Measurements from ENCODE around the gene MSRB1.
A peak's percentile ranks its signal among the peaks of the same experiment; 100 is the strongest.

MSRB1 gene

GRCh38 chr16:1982991-1983543, 40.1 kb upstream of the MSRB1 start:
- H3K27ac Mint-ChIP-seq: no peak overlapping the region
- H3K36me3 Mint-ChIP-seq (ENCODE audit: low read depth): peaks cover 33% of the 10 kb centered on the region

GRCh38 chr16:1982013-1982433, 39.0 kb upstream of the MSRB1 start:
- Mint-ChIP-seq H3K27ac (no peak overlapping the region), H3K4me1 (ENCODE audit: low read depth) (peaks cover 20% of the 10 kb centered on the region), H3K4me3 (no peak overlapping the region)

More at GRCh38 chr16:1982991-1983543, 40.1 kb upstream of the MSRB1 start:
- H3K9me3 Mint-ChIP-seq: no peaks in the 10 kb centered on the region
- peaks cover 43% of the 10 kb centered on the region for H3K27me3 Mint-ChIP-seq
- peak overlapping the region; percentile 70 for H3K4me3 Mint-ChIP-seq
- H3K4me1 Mint-ChIP-seq (ENCODE audit: low read depth): peaks cover 20% of the 10 kb centered on the region
- no peak for DNase-seq

GRCh38 chr16:1981398-1981836, 38.4 kb upstream of the MSRB1 start, which contains the start of gene NOXO1:
NOXO1 (minus strand) TSS chr16:1981469; CDS start chr16:1981179, 290 bp downstream.
- no peak within 1 kb of the TSS for H3K4me3 Mint-ChIP-seq
- peak within 1 kb of the TSS; percentile 66 for H3K27ac Mint-ChIP-seq
- no peaks in the 10 kb centered on the region for H3K9me3 Mint-ChIP-seq
- H3K4me1 Mint-ChIP-seq (ENCODE audit: low read depth): peaks cover 20% of the 10 kb centered on the region
- H3K27me3 Mint-ChIP-seq: peaks cover 39% of the 10 kb centered on the region
- peaks cover 43% of the 10 kb centered on the region for H3K36me3 Mint-ChIP-seq (ENCODE audit: low read depth)
- no peak for DNase-seq

More at GRCh38 chr16:1982013-1982433, 39.0 kb upstream of the MSRB1 start:
- Mint-ChIP-seq H3K36me3 (ENCODE audit: low read depth) (peaks cover 43% of the 10 kb centered on the region), H3K27me3 (peaks cover 39% of the 10 kb centered on the region), H3K9me3 (no peaks in the 10 kb centered on the region)
- DNase-seq: no peak

GRCh38 chr16:1980770-1981087, 37.7 kb upstream of the MSRB1 start:
- peaks cover 20% of the 10 kb centered on the region for H3K4me1 Mint-ChIP-seq (ENCODE audit: low read depth)
- H3K36me3 Mint-ChIP-seq (ENCODE audit: low read depth): peaks cover 43% of the 10 kb centered on the region
- no peak overlapping the region for H3K4me3 Mint-ChIP-seq
- H3K27me3 Mint-ChIP-seq: peaks cover 39% of the 10 kb centered on the region
- no peak overlapping the region for H3K27ac Mint-ChIP-seq
- H3K9me3 Mint-ChIP-seq: no peaks in the 10 kb centered on the region
- DNase-seq: no peak

GRCh38 chr16:1980030-1980769, 37.2 kb upstream of the MSRB1 start:
- H3K4me1 Mint-ChIP-seq (ENCODE audit: low read depth): peaks cover 15% of the 10 kb centered on the region
- H3K36me3 Mint-ChIP-seq (ENCODE audit: low read depth): peaks cover 43% of the 10 kb centered on the region
- H3K27ac Mint-ChIP-seq: no peak overlapping the region
- H3K4me3 Mint-ChIP-seq: no peak overlapping the region
- DNase-seq: peak; percentile 57
- H3K27me3 Mint-ChIP-seq: peaks cover 39% of the 10 kb centered on the region
- H3K9me3 Mint-ChIP-seq: no peaks in the 10 kb centered on the region

- Mint-ChIP-seq H3K9me3 (no peaks in the 10 kb centered on the region), H3K4me1 (ENCODE audit: low read depth) (peaks cover 9% of the 10 kb centered on the region), H3K27ac (no peak overlapping the region), H3K36me3 (ENCODE audit: low read depth) (peaks cover 44% of the 10 kb centered on the region), H3K27me3 (peaks cover 39% of the 10 kb centered on the region), H3K4me3 (no peak overlapping the region)
- DNase-seq: peak; percentile 69
Measured at GRCh38 chr16:1979271-1980029, 36.5 kb upstream of the MSRB1 start.

GRCh38 chr16:1978476-1979120, 35.6 kb upstream of the MSRB1 start:
- no peak overlapping the region for H3K4me3 Mint-ChIP-seq
- DNase-seq: no peak
- no peaks in the 10 kb centered on the region for H3K9me3 Mint-ChIP-seq
- peaks cover 9% of the 10 kb centered on the region for H3K4me1 Mint-ChIP-seq (ENCODE audit: low read depth)
- peaks cover 51% of the 10 kb centered on the region for H3K36me3 Mint-ChIP-seq (ENCODE audit: low read depth)
- H3K27ac Mint-ChIP-seq: no peak overlapping the region
- H3K27me3 Mint-ChIP-seq: peaks cover 39% of the 10 kb centered on the region

GRCh38 chr16:1977875-1978268, 34.9 kb upstream of the MSRB1 start:
- Mint-ChIP-seq H3K4me3 (no peak overlapping the region), H3K27me3 (peaks cover 34% of the 10 kb centered on the region), H3K27ac (no peak overlapping the region), H3K9me3 (no peaks in the 10 kb centered on the region), H3K4me1 (ENCODE audit: low read depth) (peaks cover 12% of the 10 kb centered on the region), H3K36me3 (ENCODE audit: low read depth) (peaks cover 58% of the 10 kb centered on the region)
- DNase-seq: no peak

- no peaks in the 10 kb centered on the region for H3K9me3 Mint-ChIP-seq
- peaks cover 63% of the 10 kb centered on the region for H3K36me3 Mint-ChIP-seq (ENCODE audit: low read depth)
- no peak for DNase-seq
- peaks cover 16% of the 10 kb centered on the region for H3K4me1 Mint-ChIP-seq (ENCODE audit: low read depth)
- no peak overlapping the region for H3K4me3 Mint-ChIP-seq
- H3K27me3 Mint-ChIP-seq: peaks cover 28% of the 10 kb centered on the region
- H3K27ac Mint-ChIP-seq: no peak overlapping the region
Measured at GRCh38 chr16:1976951-1977874, 34.2 kb upstream of the MSRB1 start.

GRCh38 chr16:1976216-1976520, 33.2 kb upstream of the MSRB1 start:
- Mint-ChIP-seq H3K9me3 (no peaks in the 10 kb centered on the region), H3K27ac (no peak overlapping the region), H3K4me1 (ENCODE audit: low read depth) (peaks cover 20% of the 10 kb centered on the region), H3K36me3 (ENCODE audit: low read depth) (peaks cover 73% of the 10 kb centered on the region), H3K27me3 (peaks cover 17% of the 10 kb centered on the region), H3K4me3 (no peak overlapping the region)
- no peak for DNase-seq

- Mint-ChIP-seq H3K9me3 (no peaks in the 10 kb centered on the region), H3K4me1 (ENCODE audit: low read depth) (peaks cover 25% of the 10 kb centered on the region), H3K36me3 (ENCODE audit: low read depth) (peaks cover 73% of the 10 kb centered on the region), H3K27ac (no peak overlapping the region), H3K4me3 (no peak overlapping the region), H3K27me3 (peaks cover 12% of the 10 kb centered on the region)
- no peak for DNase-seq
Measured at GRCh38 chr16:1975432-1976215, 32.6 kb upstream of the MSRB1 start.

- Mint-ChIP-seq H3K4me3 (no peak overlapping the region), H3K27ac (no peak overlapping the region), H3K4me1 (ENCODE audit: low read depth) (peaks cover 26% of the 10 kb centered on the region), H3K36me3 (ENCODE audit: low read depth) (peaks cover 74% of the 10 kb centered on the region), H3K9me3 (no peaks in the 10 kb centered on the region), H3K27me3 (peaks cover 1% of the 10 kb centered on the region)
- no peak for DNase-seq
Measured at GRCh38 chr16:1974157-1975070, 31.4 kb upstream of the MSRB1 start.

Data from activated T-cell treated with anti-CD3 and anti-CD28 coated beads, Interleukin-2, amount 50 U/mL, for 24 hours (primary cell).